ENCODE results near the gene C19orf25. TPM values are rescaled to one million over a fixed set of nuclear protein-coding genes. Genes with fewer than 3 reads are reported as not detected.

Gene C19orf25
- total RNA-seq, 4 donors from 2014 or later: 35.5 to 68.5 (median 61.9) TPM

DNA sequence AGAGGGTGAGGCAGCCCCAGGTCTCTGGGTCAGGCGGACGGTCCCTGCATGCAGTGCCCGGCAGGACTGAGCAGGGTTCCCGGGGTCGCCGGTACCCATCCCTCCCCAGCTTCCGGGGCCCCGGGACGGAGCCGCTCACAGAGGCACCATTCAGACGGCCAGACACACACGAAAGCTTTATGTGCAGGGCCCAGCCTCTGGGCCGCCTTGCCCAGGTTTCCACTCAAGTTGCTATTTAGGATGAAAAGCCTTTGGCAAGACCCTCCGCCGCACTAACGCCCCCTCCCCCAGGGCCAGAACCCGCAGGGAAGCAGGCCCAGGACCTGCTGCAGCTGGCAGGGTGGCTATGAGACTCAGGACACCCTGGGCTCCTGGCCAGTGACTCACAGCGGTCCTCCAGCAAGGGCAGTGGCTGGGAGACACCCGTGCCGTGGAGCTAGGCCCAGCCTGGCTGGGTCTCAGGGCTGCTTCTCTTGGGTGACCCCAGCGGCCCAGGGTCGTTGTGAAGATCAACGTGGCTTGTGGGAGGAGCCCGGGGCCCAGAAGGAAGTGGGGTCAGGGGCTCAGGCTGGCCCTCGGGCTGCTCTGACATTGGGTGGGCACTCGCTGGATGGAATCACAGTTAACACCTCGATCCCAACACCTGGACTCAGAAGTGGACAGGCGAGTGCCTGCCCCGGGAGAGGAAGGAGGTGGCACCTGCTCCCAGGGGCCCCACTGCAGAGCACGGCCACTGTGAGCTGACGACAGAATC, 4.8 kb downstream of the C19orf25 start:
- TF ChIP-seq POLR2A (IDR thresholded peaks at IDR 0.05): no peak
- TF ChIP-seq, protein P1, sequence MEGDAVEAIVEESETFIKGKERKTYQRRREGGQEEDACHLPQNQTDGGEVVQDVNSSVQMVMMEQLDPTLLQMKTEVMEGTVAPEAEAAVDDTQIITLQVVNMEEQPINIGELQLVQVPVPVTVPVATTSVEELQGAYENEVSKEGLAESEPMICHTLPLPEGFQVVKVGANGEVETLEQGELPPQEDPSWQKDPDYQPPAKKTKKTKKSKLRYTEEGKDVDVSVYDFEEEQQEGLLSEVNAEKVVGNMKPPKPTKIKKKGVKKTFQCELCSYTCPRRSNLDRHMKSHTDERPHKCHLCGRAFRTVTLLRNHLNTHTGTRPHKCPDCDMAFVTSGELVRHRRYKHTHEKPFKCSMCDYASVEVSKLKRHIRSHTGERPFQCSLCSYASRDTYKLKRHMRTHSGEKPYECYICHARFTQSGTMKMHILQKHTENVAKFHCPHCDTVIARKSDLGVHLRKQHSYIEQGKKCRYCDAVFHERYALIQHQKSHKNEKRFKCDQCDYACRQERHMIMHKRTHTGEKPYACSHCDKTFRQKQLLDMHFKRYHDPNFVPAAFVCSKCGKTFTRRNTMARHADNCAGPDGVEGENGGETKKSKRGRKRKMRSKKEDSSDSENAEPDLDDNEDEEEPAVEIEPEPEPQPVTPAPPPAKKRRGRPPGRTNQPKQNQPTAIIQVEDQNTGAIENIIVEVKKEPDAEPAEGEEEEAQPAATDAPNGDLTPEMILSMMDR (IDR thresholded peaks at IDR 0.05): no peak
- Histone ChIP-seq H3K27me3 (peaks cover 0 to 36% of the 10 kb centered on the region in 2 donors), H3K4me3 (no peak overlapping the region), H3K9me3 (no peaks in the 10 kb centered on the region), H3K4me1 (peaks cover 15 to 50% (median 37%) of the 10 kb centered on the region in 4 donors), H3K27ac (no peak overlapping the region), H3K36me3 (peaks cover 0 to 22% (median 0%) of the 10 kb centered on the region in 3 donors)
- no peak for DNase-seq

DNA sequence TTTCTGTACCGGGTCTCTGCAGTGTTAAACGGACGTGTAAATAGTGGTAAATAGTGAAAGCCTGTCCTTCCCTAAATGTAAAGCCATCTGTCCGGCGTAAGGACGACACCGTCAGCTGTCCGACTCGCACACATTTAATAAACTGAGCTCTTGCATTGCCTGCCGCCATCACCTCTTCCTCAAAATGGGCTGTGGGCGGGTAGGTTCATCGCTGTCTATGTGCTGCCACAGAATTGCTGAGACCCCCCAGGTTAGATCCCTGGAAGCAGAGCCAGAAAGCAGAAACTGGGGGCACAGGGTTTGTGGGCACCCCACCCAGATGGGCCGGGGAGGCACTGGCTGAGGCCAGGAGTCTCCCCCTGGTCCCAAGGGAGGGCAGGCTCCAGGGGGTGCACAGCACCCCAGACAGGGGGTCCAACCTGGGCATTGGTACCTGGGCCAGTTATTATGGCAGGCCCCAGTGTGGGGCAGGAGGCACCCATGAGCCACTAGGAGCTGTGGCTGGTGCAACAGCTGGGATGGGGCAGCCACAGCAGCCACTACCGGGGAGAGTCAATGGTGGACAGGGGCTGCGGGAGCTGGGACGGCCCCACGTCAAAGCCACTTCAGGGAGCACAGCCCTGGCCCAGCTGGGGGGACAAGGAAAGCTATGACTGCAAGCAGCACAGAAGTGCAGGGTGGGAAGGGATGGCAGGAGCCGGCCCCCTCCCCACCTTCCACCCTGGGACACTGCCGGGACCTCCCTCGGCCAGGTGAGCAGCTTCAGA, 5.7 kb downstream of the C19orf25 start:
- Histone ChIP-seq H3K27ac (no peak overlapping the region), H3K4me3 (no peak overlapping the region), H3K4me1 (peaks cover 22 to 57% (median 42%) of the 10 kb centered on the region in 4 donors), H3K9me3 (no peaks in the 10 kb centered on the region), H3K27me3 (peaks cover 0 to 43% of the 10 kb centered on the region in 2 donors), H3K36me3 (peaks cover 0 to 22% (median 0%) of the 10 kb centered on the region in 3 donors)
- TF ChIP-seq POLR2A (IDR thresholded peaks at IDR 0.05): no peak
- TF ChIP-seq, protein P1 (IDR thresholded peaks at IDR 0.05): no peak
- no peak for DNase-seq

DNA sequence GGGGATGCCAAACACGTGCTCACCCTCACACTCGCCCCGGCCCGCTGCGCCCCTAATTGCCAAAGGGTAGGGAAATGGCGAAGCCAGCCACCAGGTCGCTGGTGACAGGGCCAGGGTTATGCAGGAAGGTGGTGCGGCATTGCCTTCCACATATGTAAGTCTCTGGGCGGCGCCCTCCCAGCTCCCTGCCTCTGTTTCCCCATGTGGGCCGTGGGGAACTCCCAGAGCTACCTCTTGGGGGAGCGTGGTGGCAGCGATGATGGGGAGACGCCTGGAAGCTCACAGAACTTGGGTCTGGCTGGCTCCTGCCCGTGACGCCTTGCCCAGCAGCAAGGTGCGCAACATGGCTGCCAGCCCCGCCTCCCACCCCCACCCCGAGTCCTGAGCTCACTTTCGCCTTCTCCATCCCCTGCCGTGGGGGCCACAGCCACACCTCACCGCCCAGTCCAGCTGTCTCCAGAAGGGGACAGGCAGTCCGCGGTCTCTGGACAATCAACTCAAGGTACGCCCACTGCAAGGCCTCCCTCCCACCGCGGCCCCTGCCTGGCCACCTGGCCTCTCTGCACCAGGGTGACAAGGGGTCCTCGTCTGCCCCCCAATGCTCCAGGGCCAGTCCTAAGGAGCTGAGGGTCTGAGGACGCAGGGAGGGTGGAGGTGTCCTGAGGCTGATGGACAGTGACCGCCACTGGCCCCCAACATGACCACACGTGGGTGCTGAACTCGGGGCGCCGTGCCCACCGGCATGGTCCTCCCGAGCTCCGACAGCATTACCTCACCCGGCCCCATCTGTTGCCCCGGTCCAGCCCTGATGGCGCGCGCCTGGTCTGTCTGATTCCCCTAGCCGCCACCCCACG, 6.6 kb downstream of the C19orf25 start:
- H3K4me3 ChIP-seq: no peak overlapping the region
- no peak overlapping the region for H3K27ac ChIP-seq
- peaks cover 24 to 57% (median 45%) of the 10 kb centered on the region in 4 donors for H3K4me1 ChIP-seq
- no peak for DNase-seq
- no peaks in the 10 kb centered on the region for H3K9me3 ChIP-seq
- peaks cover 0 to 22% (median 0%) of the 10 kb centered on the region in 3 donors for H3K36me3 ChIP-seq
- TF ChIP-seq, protein P1 (IDR thresholded peaks at IDR 0.05): no peak
- no peak for TF ChIP-seq POLR2A (IDR thresholded peaks at IDR 0.05)
- H3K27me3 ChIP-seq: peaks cover 0 to 51% of the 10 kb centered on the region in 2 donors

DNA sequence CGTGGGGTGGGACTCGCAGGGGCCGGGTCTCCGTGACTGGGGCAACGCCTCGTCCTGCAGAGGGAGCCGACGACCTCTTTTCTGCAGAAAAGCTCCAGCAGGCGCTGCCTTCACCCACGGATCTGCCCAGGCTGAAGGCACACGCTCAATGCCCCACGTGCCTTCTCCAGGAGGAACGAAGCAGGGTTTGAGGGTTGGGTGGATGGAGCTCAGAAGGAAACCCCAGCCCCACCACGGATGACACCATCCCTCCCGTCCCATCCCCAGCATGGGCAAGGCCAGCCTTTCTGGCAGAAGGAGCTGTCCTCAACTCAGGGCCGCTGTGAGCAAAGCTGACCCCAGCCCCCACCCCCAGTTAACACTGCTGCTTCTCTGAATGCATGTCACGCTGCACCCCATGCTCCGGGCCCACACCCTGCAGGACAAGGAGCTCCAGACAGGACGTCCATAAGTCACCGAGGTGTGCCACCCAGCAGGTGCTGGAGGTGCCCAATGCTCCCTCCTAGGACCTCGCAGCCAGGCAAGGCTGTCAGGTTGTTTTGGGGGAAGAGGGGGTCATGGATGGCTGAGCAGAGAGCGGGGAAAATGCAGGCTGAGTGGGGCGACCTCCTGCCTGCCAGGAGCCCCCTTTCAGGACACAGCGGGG, 7.4 kb downstream of the C19orf25 start:
- TF ChIP-seq POLR2A (IDR thresholded peaks at IDR 0.05): no peak
- TF ChIP-seq, protein P1 (IDR thresholded peaks at IDR 0.05): peak in 1 of 6 experiments; percentile 12
- Histone ChIP-seq H3K4me1 (peaks cover 24 to 59% (median 51%) of the 10 kb centered on the region in 4 donors), H3K27ac (no peak overlapping the region), H3K27me3 (peaks cover 0 to 59% of the 10 kb centered on the region in 2 donors), H3K36me3 (peaks cover 0 to 17% (median 0%) of the 10 kb centered on the region in 3 donors), H3K9me3 (no peaks in the 10 kb centered on the region), H3K4me3 (peak overlapping the region in 2 of 4 donors; percentile 48 to 56)
- no peak for DNase-seq

Measured in Peyer's patch (tissue), 4 donors.